Iris pigment epithelial cell (primary cell): ENCODE data around the gene CREB5.
A peak's percentile ranks its signal among the peaks of the same experiment; 100 is the strongest.

Experiments used
- DNase-seq: peaks from one replicate; pipeline ENCODE4 v3.0.0-alpha.2; 2011; ENCODE audit warnings: low read depth

The CREB5 gene

GRCh38 chr7:28858206-28858605 lies 445.9 kb downstream of the CREB5 start:
- DNase-seq, result peak; percentile 42

DNA sequence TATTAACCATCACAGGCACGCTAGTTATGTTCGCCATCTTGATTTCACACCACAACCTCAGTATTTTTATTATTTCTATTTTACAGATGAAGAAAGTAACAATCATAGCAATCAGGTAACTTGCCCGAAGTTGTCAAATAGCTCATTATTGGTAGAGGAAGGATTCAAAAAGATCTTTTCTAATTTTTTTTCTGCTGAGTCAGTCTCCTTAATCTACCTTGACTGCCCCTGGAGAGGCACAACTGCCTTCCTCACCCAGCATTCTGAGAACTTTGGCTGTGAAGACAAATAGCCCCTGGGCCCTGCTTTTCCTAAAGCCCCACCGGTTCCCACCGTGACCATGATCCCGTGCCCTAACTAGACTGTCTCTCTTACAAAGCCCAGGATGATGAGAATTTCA lies 446.6 kb downstream of the CREB5 start:
- no peak for DNase-seq

DNA sequence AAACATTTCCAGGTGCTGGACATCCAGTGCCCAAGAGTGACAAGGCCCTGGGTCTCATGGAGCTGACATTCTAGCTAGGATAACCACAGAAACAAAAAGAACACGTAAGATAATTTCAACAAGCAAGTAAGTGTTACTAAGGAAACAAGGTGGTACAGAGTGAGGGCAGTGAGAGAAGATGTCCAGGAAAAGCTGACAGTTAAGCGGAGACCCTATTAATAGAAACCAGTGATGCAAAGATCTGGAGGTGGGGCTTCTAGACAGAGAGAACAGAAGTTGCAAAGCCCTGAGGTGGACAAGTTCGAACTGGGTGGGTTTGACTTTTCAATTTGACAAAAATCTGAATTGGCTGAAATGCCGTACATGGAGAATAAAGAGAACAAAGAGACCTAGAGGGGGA lies 449.5 kb downstream of the CREB5 start:
- DNase-seq, result no peak

DNA sequence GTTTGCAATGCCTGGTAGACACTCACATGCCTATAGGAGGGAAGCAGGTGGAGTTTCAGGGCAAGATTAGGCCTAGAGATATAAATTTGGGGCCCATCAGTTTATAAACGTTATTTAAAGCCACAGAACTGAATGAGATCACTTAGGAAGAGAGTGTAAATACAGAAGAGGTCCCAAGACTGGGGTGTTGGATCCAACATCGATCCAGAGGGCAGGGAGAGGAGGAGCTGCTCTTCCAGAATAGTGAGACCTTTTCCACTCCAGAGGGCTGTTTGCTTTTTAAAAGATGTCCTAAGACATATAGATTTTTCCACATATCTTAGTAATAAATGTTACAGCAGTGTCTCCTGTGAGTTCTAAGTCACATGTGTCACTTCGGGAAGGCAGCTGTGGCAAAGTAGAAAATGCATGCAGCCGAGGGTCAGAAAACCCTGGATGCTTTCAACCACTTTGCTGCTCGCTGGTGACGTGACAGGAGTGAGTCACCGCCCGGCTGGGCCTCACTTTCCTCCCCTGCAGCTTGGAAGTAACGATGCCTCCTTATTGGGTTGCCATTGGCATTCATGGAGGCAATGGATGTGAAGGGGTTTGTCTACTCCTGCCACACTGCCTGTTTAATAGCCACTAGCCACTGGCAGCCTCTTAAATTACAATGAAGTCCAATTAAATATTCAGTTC lies 450.4 kb downstream of the CREB5 start:
- DNase-seq, result peak; percentile 15

DNA sequence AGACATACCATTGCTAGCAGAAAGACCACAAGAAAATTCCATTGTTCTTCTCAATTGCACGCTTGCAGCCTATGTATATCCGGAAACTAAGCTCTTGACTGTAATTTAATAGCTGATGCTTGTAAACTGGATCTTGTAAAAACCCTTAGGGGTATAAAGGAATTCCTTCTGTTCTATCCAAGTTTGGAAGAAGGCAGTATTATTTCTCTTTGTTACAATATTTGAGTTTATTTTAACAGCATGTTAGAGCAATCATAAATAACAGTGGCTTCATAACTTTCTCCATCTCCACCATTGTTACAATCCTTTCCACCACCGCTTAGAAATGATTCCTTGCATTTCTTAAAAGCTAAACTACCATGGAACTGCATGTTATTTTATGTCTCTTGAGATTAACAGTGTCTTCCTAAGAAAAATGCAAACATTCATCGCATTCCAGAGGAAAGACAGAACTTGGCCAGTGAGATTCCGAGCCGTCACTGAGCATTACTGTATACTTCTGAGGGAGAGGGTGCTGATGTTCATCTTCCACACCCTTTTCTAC lies 453.4 kb downstream of the CREB5 start:
- peak; percentile 20 for DNase-seq

GRCh38 chr7:28868712-28869111 lies 456.4 kb downstream of the CREB5 start:
- DNase-seq, result no peak

GRCh38 chr7:28871077-28871476 lies 458.8 kb downstream of the CREB5 start:
- no peak for DNase-seq

- no peak for DNase-seq
Measured at GRCh38 chr7:28871631-28872030, 459.3 kb downstream of the CREB5 start.

DNA sequence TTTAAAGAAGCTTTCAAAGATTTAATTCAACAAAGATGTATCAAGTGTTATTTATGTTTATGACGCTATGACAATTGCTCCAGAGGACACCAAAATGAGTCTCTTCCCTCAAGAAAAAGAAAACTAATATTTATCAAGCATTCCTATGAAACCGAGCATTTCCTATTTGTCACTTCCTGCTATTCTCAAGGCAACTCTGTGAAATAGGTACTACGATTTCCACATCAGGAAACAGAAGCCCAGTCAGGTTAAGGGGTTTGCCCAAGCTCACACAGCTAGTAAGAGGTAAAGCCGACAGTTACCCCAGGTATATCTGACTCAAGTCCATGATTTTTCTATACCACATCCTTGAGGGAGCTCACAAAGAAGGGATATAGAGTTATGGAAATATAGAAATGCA lies 459.9 kb downstream of the CREB5 start:
- DNase-seq, result no peak

- DNase-seq, result no peak
Measured at GRCh38 chr7:28873365-28873764, 461.0 kb downstream of the CREB5 start.

DNA sequence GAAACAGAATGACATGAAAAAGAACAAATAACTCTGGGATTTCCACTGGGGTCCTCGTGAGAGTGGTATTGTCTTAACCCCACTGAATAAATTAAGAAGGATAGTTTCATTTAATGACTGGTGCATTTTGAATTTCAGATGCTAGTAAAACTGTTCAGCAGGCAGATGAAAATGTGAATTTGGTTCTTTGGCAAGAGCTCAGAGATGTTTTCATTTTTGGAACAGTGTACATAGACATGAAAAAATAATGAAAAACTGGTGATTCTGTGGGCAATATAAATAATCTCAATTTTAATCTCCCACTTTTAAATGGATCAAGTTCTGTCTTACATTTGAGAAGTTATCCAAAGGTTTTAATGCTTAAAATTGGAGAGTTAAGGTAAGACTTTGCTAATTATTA lies 461.7 kb downstream of the CREB5 start:
- no peak for DNase-seq
